Thyroid gland (tissue), 4 donors: Measurements from ENCODE around the gene COX19.

ENCODE experiments used
- POLR2A ChIP-seq, 2 donors: fragments of 450-650 bp; IDR thresholded peaks; one replicate each; pipeline ENCODE4 v1.6.1; 2017; ENCODE audit warnings: antibody characterized with exemption in 2 of 2, mild to moderate bottlenecking in 2 of 2, moderate library complexity in 1 of 2
- TF ChIP-seq, protein P1 (sequence below), 6 experiments: fragments of 200-600 bp in 3 of 6; fragments of 450-650 bp in 3 of 6; sonication (generic) in 3 of 6; IDR thresholded peaks; one replicate each; pipeline ENCODE4 v1.5.1; 2016 to 2019; ENCODE audit warnings: antibody characterized with exemption in 6 of 6, mild to moderate bottlenecking in 2 of 6, inconsistent platforms in 1 of 6, moderate library complexity in 1 of 6

DNA sequence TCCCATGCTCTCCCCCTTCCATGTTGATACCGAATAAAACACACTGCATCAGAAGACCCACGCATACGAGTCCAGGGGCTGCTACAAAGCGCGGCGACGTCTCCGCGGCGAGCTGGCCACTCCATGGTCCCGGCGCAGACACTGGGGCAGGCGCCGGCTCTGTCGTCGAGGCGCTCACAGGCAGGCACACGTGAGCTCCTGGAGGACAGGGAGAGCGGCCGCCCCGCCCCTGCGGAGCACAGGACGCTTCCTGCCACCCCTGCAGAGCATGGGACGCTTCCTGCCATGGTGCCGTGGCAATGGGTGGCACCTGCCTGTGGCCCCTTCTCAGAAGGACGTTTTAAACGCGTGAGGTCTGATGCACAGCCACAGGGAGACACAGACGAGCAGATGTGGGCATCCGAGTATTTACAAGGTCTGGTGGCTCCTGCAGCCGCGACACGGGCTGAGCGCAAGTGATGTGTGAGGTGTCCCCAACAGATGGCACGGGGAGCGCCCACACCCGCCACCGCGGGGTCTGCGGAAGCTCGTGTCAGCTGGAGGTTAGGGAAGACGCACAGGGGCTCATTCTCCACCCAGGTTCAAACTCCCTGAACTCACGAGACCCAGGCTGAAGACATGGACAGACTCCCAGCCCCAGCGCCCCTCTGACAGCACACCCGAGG lies 47.6 kb upstream of the COX19 start:
- TF ChIP-seq, protein P1, sequence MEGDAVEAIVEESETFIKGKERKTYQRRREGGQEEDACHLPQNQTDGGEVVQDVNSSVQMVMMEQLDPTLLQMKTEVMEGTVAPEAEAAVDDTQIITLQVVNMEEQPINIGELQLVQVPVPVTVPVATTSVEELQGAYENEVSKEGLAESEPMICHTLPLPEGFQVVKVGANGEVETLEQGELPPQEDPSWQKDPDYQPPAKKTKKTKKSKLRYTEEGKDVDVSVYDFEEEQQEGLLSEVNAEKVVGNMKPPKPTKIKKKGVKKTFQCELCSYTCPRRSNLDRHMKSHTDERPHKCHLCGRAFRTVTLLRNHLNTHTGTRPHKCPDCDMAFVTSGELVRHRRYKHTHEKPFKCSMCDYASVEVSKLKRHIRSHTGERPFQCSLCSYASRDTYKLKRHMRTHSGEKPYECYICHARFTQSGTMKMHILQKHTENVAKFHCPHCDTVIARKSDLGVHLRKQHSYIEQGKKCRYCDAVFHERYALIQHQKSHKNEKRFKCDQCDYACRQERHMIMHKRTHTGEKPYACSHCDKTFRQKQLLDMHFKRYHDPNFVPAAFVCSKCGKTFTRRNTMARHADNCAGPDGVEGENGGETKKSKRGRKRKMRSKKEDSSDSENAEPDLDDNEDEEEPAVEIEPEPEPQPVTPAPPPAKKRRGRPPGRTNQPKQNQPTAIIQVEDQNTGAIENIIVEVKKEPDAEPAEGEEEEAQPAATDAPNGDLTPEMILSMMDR (IDR thresholded peaks at IDR 0.05): no peak
- TF ChIP-seq POLR2A (IDR thresholded peaks at IDR 0.05): no peak
